BE2C (cell line): Measurements from ENCODE around the gene MYCBP2.

Experiments
- DNase-seq: peaks from one replicate; pipeline ENCODE4 v3.0.0-alpha.2; 2020
- H3K27me3 ChIP-seq: fragments of 250-450 bp; sonication (Bioruptor Pico); 2 replicates; pipeline ENCODE4 v1.5.1; 2020; ENCODE audit warnings: mild to moderate bottlenecking
- H3K36me3 ChIP-seq: fragments of 250-450 bp; sonication (Bioruptor Pico); 2 replicates; pipeline ENCODE4 v1.5.1; 2020; ENCODE audit warnings: mild to moderate bottlenecking
- H3K4me1 ChIP-seq: fragments of 250-450 bp; sonication (Bioruptor Pico); 2 replicates; pipeline ENCODE4 v1.5.1; 2020
- H3K4me3 ChIP-seq: 2 replicates; pipeline ENCODE4 v1.5.1; 2011; ENCODE audit warnings: low read depth, low read length
- H3K9me3 ChIP-seq: fragments of 250-450 bp; sonication (Bioruptor Pico); 2 replicates; pipeline ENCODE4 v1.5.1; 2020
- TF ChIP-seq, protein P1 (sequence below): IDR thresholded peaks from 2 replicates; pipeline ENCODE4 v1.5.1; 2012; ENCODE audit warnings: mild to moderate bottlenecking, low read depth, low read length

The MYCBP2 gene

DNA sequence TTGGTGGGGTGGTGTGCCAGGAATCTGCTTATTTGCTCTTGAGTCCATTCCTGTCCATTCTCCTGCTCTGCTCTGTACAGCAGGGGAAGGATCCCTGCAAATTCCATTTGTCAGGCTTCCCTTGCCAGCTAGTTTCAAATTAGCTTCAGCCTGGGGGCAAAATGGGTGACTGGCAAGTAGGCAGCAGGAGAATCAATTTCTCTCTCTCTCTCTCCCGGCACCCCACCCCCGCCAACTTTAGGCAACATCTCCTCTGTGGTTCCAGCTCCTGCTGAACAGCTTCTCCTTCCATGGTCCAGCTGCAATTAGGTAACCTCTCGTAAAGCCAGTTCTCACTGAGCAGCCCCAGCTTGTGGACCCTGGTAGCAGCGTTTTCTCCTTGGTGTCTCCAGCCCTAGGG lies 6.7 kb upstream of the MYCBP2 start:
- peak overlapping the region; percentile 17; the same call in 1 of the 2 replicates for H3K4me3 ChIP-seq
- peaks cover 6% of the 10 kb centered on the region for H3K4me1 ChIP-seq
- peak; percentile 68 for DNase-seq
- H3K9me3 ChIP-seq, result no peaks in the 10 kb centered on the region
- TF ChIP-seq, protein P1, sequence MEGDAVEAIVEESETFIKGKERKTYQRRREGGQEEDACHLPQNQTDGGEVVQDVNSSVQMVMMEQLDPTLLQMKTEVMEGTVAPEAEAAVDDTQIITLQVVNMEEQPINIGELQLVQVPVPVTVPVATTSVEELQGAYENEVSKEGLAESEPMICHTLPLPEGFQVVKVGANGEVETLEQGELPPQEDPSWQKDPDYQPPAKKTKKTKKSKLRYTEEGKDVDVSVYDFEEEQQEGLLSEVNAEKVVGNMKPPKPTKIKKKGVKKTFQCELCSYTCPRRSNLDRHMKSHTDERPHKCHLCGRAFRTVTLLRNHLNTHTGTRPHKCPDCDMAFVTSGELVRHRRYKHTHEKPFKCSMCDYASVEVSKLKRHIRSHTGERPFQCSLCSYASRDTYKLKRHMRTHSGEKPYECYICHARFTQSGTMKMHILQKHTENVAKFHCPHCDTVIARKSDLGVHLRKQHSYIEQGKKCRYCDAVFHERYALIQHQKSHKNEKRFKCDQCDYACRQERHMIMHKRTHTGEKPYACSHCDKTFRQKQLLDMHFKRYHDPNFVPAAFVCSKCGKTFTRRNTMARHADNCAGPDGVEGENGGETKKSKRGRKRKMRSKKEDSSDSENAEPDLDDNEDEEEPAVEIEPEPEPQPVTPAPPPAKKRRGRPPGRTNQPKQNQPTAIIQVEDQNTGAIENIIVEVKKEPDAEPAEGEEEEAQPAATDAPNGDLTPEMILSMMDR, result no peak
- no peaks in the 10 kb centered on the region for H3K27me3 ChIP-seq
- H3K36me3 ChIP-seq, result no peaks in the 10 kb centered on the region

DNA sequence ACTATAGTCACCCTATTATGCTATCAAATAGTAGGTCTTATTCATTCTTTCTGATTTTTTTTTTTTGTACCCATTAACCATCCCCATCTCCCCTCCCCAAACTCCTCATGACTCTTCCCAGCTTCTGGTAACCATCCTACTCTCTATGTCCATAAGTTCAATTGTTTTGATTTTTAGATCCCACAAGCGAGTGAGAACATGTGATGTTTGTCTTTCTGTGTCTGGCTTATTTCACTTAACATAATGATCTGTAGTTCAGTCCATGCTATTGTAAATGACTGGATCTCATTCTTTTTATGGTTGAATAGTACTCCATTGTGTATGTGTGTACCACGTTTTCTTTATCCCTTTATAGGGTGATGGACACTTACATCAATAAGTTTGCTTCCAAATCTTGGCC lies 4.5 kb upstream of the MYCBP2 start:
- H3K36me3 ChIP-seq, result no peaks in the 10 kb centered on the region; the same call in 1 of the 2 replicates

DNA sequence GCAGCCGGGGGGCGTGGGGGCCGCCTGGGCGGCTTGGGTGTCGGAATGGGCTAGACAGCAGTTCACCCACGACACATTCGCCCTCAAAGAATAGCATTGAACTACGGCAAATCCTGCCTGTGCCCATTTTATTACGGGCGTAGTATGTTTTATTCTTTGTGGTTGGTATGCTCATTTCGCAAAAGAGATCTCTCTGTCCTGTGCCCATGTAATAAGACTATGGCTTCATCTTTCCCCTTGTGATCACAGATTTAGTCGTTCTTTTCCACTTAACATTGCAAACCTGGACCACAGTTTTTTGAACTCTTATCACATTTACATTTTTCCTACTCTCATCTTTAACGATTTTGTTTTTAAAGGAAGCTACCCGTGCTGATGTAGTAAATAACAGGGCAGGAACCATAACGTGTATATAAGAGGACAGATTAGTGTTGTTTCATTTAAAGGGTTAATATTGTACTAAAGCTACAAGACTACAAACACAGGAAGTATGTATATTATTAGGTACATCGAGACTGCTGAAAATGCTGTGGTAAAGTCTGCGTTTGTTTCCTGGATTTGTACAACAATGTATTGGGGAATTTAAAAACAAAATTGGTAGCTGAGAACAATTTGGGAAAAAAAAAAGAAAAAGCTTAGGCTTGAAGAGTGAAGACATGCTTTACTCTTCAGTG lies 3.2 kb upstream of the MYCBP2 start:
- H3K4me1 ChIP-seq, result peaks cover 11% of the 10 kb centered on the region
- peak overlapping the region; percentile 86 for H3K4me3 ChIP-seq
- H3K36me3 ChIP-seq, result no peaks in the 10 kb centered on the region; the same call in 1 of the 2 replicates
- TF ChIP-seq, protein P1, result no peak
- no peaks in the 10 kb centered on the region for H3K27me3 ChIP-seq
- no peak for DNase-seq
- no peaks in the 10 kb centered on the region for H3K9me3 ChIP-seq

More for the DNA sequence above, 4.5 kb upstream of the MYCBP2 start:
- Histone ChIP-seq H3K9me3 (no peaks in the 10 kb centered on the region), H3K4me3 (no peak overlapping the region), H3K27me3 (no peaks in the 10 kb centered on the region), H3K4me1 (peaks cover 11% of the 10 kb centered on the region)
- TF ChIP-seq, protein P1, result no peak
- no peak for DNase-seq

DNA sequence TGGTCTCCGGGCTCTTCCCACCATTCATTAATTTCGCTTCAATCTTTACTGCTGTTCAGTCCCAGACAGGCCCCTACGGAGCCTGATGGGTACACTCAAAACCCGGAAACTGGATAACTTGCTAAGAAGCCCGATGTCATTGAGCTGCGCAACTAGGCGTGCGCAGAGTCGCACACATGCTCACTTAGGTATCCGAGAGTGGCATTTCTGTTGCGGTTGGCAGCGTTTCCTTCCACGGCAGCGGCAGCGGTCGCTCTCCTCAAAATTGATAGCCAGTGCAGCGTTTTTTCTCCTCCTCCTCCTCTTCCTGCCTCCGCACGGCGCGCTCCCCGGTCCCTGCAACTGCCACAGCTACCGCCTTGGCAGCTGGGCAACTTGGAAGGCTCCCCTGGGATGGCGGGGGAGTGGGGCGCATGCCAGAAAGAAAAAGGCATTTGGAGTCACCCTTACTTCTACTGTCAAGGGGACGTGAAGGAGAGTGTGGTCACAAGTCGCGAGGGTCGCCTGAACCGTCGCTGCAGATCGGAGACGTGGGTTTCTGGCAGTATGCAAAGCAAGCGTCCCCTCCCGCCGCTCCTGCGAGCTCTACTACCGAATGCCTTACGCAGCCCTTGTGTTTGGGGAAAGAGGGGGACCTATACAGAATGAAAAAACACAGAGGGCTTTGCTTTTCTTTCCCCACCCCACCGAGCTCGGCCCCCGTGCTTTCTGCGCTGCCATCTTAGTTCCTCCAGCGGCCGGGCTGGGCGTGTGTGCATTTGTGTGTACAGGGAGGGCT lies 2.4 kb upstream of the MYCBP2 start:
- H3K36me3 ChIP-seq, result no peaks in the 10 kb centered on the region; the same call in 1 of the 2 replicates
- H3K4me3 ChIP-seq, result peak overlapping the region; percentile 86
- H3K9me3 ChIP-seq, result no peaks in the 10 kb centered on the region
- H3K27me3 ChIP-seq, result no peaks in the 10 kb centered on the region
- peaks cover 11% of the 10 kb centered on the region for H3K4me1 ChIP-seq
- TF ChIP-seq, protein P1, result no peak
- DNase-seq, result peak; percentile 87

DNA sequence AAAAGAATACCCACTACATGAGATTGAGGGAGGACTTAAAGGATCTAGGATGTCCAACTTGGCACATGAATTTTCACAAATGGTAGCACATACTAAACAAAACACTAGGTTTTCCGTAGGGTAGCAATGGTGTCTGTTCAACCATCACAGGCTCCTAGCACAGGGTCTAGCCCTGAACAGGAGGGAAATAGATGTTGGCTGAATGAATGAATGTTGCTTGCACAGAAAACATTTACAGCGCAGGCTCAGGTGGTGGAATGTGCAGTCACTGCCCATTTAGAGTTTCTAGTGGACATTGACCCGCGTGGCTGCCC lies 1.9 kb upstream of the MYCBP2 start:
- H3K4me1 ChIP-seq, result peaks cover 9% of the 10 kb centered on the region
- peak overlapping the region; percentile 86 for H3K4me3 ChIP-seq

More for the DNA sequence above, 1.9 kb upstream of the MYCBP2 start:
- Histone ChIP-seq H3K27me3 (no peaks in the 10 kb centered on the region), H3K36me3 (no peaks in the 10 kb centered on the region; the same call in 1 of the 2 replicates), H3K9me3 (no peaks in the 10 kb centered on the region)
- no peak for DNase-seq
- TF ChIP-seq, protein P1, result no peak
